H1 (cell line): ENCODE data around the gene FAM76B. TPM values are rescaled to one million over a fixed set of nuclear protein-coding genes. Genes with fewer than 3 reads are reported as not detected.

Experiments used
- CTCF ChIA-PET: fragments of 300-600 bp; sonication (Branson Sonifier 250); formaldehyde crosslinking; loops from one replicate; lab custom pipeline; 2021; ENCODE audit not compliant: partially characterized antibody; lab: Charles Lee
- POLR2A ChIA-PET: fragments of 300-600 bp; sonication (Branson Sonifier 250); formaldehyde crosslinking; loops from one replicate; lab custom pipeline; 2021; ENCODE audit warnings: inconsistent platforms; ENCODE audit not compliant: partially characterized antibody; lab: Charles Lee
- DNase-seq, 2 experiments: peaks; one replicate each; pipeline versions ENCODE4 v3.0.0 to v3.0.0-alpha.2; 2010 to 2022; ENCODE audit warnings: low spot score in 2 of 2, low read depth in 1 of 2, mixed read lengths in 1 of 2
- FAIRE-seq: peaks from 2 replicates; lab custom pipeline; 2011; peaks lifted over from hg19 to GRCh38; lab: Jason Lieb, UNC
- H2AFZ ChIP-seq: 2 replicates; pipeline ENCODE4 v1.8.1; 2012; ENCODE audit warnings: low read length, inconsistent platforms
- H2AK5ac ChIP-seq: 2 replicates; pipeline ENCODE4 v1.6.1; 2013; ENCODE audit warnings: low read depth, low read length
- H2BK120ac ChIP-seq: replicated peaks from 2 replicates; pipeline ENCODE3; 2013; ENCODE audit warnings: low read depth, low read length, inconsistent platforms
- H2BK12ac ChIP-seq: 2 replicates; pipeline ENCODE4 v1.6.1; 2013; ENCODE audit warnings: low read depth, low read length
- H2BK15ac ChIP-seq: 2 replicates; pipeline ENCODE4 v1.6.1; 2013; ENCODE audit warnings: low read length
- H2BK20ac ChIP-seq: 2 replicates; pipeline ENCODE4 v1.6.1; 2013; ENCODE audit warnings: low read length
- H2BK5ac ChIP-seq: 2 replicates; pipeline ENCODE4 v1.6.1; 2013; ENCODE audit warnings: low read depth, low read length
- H3K14ac ChIP-seq: 2 replicates; pipeline ENCODE4 v1.6.1; 2013; ENCODE audit warnings: inconsistent platforms; ENCODE audit not compliant: insufficient read length
- H3K18ac ChIP-seq: 2 replicates; pipeline ENCODE4 v1.6.1; 2013; ENCODE audit warnings: low read length; ENCODE audit errors: extremely low read depth
- H3K23ac ChIP-seq: 2 replicates; pipeline ENCODE4 v1.6.1; 2013; ENCODE audit warnings: inconsistent platforms; ENCODE audit not compliant: insufficient read length
- H3K23me2 ChIP-seq: 2 replicates; pipeline ENCODE4 v1.6.1; 2013; ENCODE audit warnings: low read depth, low read length
- H3K27ac ChIP-seq: 2 replicates; pipeline ENCODE4 v1.6.1; 2011; ENCODE audit warnings: low read depth, low read length, inconsistent platforms
- H3K27me3 ChIP-seq, 4 experiments: replicated peaks in 1 of 4; 1 replicate in 1 of 4; 2 replicates in 3 of 4; pipeline versions ENCODE4 v1.6.1 to v1.8.1; 2011 to 2013; ENCODE audit warnings: low read length in 3 of 4, mild to moderate bottlenecking in 3 of 4, inconsistent platforms in 2 of 4, mixed read lengths in 2 of 4, moderate library complexity in 1 of 4; ENCODE audit not compliant: control insufficient read depth in 3 of 4, insufficient read depth in 3 of 4; ENCODE audit errors: extremely low read depth in 1 of 4
- H3K36me3 ChIP-seq, 4 experiments: 2 replicates each; pipeline versions ENCODE4 v1.6.1 to v1.8.1; 2011 to 2013; ENCODE audit warnings: mild to moderate bottlenecking in 4 of 4, low read length in 3 of 4, moderate library complexity in 2 of 4, control low read depth in 1 of 4, inconsistent platforms in 1 of 4; ENCODE audit not compliant: insufficient read depth in 4 of 4, control insufficient read depth in 2 of 4
- H3K4ac ChIP-seq: replicated peaks from 2 replicates; pipeline ENCODE3; 2013; ENCODE audit warnings: low read length, low read depth, mixed read lengths, inconsistent platforms; ENCODE audit not compliant: insufficient read length
- H3K4me1 ChIP-seq, 4 experiments: replicated peaks in 1 of 4; 1 replicate in 1 of 4; 2 replicates in 3 of 4; pipeline versions ENCODE4 v1.6.1 to v1.8.1; 2011 to 2013; ENCODE audit warnings: low read length in 3 of 4, inconsistent platforms in 2 of 4, mixed read lengths in 1 of 4; ENCODE audit not compliant: insufficient read depth in 4 of 4, control insufficient read depth in 3 of 4
- H3K4me2 ChIP-seq, 2 experiments: 2 replicates each; pipeline versions ENCODE4 v1.6.1 to v1.8.1; 2011 to 2013; ENCODE audit warnings: low read depth in 2 of 2, low read length in 2 of 2, control low read depth in 1 of 2, inconsistent platforms in 1 of 2, mild to moderate bottlenecking in 1 of 2; ENCODE audit not compliant: insufficient read depth in 1 of 2
- H3K4me3 ChIP-seq, 4 experiments: fragments of 200-600, 300-600 bp in 1 of 4; sonication (generic), shearing (Covaris generic), sonication (Bioruptor Twin) in 1 of 4; 2 replicates each; pipeline versions ENCODE4 v1.5.1 to v1.8.1; 2011 to 2016; ENCODE audit warnings: low read length in 4 of 4, low read depth in 3 of 4, control low read depth in 2 of 4, inconsistent platforms in 2 of 4, mild to moderate bottlenecking in 2 of 4, mixed read lengths in 1 of 4, moderate library complexity in 1 of 4; ENCODE audit not compliant: insufficient read depth in 2 of 4; ENCODE audit errors: extremely low read depth in 1 of 4
- H3K56ac ChIP-seq: replicated peaks from 2 replicates; pipeline ENCODE3; 2013; ENCODE audit warnings: low read depth, mild to moderate bottlenecking, mixed read lengths, low read length, inconsistent platforms; ENCODE audit not compliant: insufficient read length
- H3K79me1 ChIP-seq: 2 replicates; pipeline ENCODE4 v1.6.1; 2013; ENCODE audit warnings: low read depth, low read length, control low read depth
- H3K79me2 ChIP-seq, 2 experiments: 2 replicates each; pipeline versions ENCODE4 v1.6.1 to v1.8.1; 2012 to 2013; ENCODE audit warnings: low read length in 2 of 2, mild to moderate bottlenecking in 2 of 2, inconsistent platforms in 1 of 2; ENCODE audit not compliant: insufficient read depth in 2 of 2, control insufficient read depth in 1 of 2
- H3K9ac ChIP-seq, 4 experiments: replicated peaks in 1 of 4; 1 replicate in 1 of 4; 2 replicates in 3 of 4; pipeline versions ENCODE4 v1.6.1 to v1.8.1; 2011 to 2013; ENCODE audit warnings: low read depth in 3 of 4, low read length in 3 of 4, control low read depth in 2 of 4, mild to moderate bottlenecking in 2 of 4, moderate library complexity in 2 of 4, inconsistent platforms in 1 of 4; ENCODE audit errors: extremely low read depth in 1 of 4
- H3K9me3 ChIP-seq, 2 experiments: 2 replicates each; pipeline versions ENCODE4 v1.6.1 to v1.8.1; 2012 to 2013; ENCODE audit warnings: mild to moderate bottlenecking in 2 of 2, moderate library complexity in 2 of 2, control low read depth in 1 of 2, inconsistent platforms in 1 of 2, low read depth in 1 of 2, low read length in 1 of 2, mixed read lengths in 1 of 2; ENCODE audit not compliant: insufficient read depth in 2 of 2
- H4K20me1 ChIP-seq, 2 experiments: replicated peaks in 1 of 2; 2 replicates each; pipeline versions ENCODE3 to v1.8.1; 2011 to 2013; ENCODE audit warnings: inconsistent platforms in 2 of 2, low read length in 2 of 2, mild to moderate bottlenecking in 1 of 2; ENCODE audit not compliant: insufficient read depth in 2 of 2, control insufficient read depth in 1 of 2
- H4K5ac ChIP-seq: 2 replicates; pipeline ENCODE4 v1.6.1; 2013; ENCODE audit warnings: low read length, low read depth, mixed read lengths, inconsistent platforms; ENCODE audit not compliant: insufficient read length
- H4K8ac ChIP-seq: 2 replicates; pipeline ENCODE4 v1.8.0; 2013; ENCODE audit warnings: mild to moderate bottlenecking, moderate library complexity, low read length, inconsistent platforms; ENCODE audit not compliant: insufficient read depth; ENCODE audit errors: extremely low read depth
- H4K91ac ChIP-seq: replicated peaks from 2 replicates; pipeline ENCODE3; 2013; ENCODE audit warnings: low read length, mixed read lengths, inconsistent platforms; ENCODE audit not compliant: insufficient read length
- CBX5 ChIP-seq: fragments of 300-800, 300-1000 bp; sonication (generic); IDR thresholded peaks from 2 replicates; pipeline ENCODE4 v1.7.1; 2016; ENCODE audit warnings: antibody characterized with exemption, low read length, low read depth
- CBX8 ChIP-seq: fragments of 300-800, 300-1000 bp; sonication (generic); IDR thresholded peaks from 2 replicates; pipeline ENCODE4 v1.7.1; 2016; ENCODE audit warnings: low read depth, low read length, borderline replicate concordance
- CEBPB ChIP-seq: IDR thresholded peaks from 2 replicates; pipeline ENCODE4 v1.6.1; 2012; ENCODE audit warnings: low read depth, low read length
- CHD1 ChIP-seq: IDR thresholded peaks from 2 replicates; pipeline ENCODE4 v1.6.1; 2012; ENCODE audit warnings: low read depth, low read length, improper control_type of control experiment
- FOSL1 ChIP-seq: IDR thresholded peaks from 2 replicates; pipeline ENCODE4 v1.6.1; 2011; ENCODE audit warnings: mild to moderate bottlenecking, low read depth, low read length, moderate library complexity; ENCODE audit not compliant: insufficient read depth
- GABPA ChIP-seq: IDR thresholded peaks from 2 replicates; pipeline ENCODE4 v1.6.1; 2011; ENCODE audit warnings: mild to moderate bottlenecking, low read length, moderate library complexity, borderline replicate concordance; ENCODE audit not compliant: insufficient read depth
- GTF2F1 ChIP-seq: IDR thresholded peaks from 2 replicates; pipeline ENCODE4 v1.6.1; 2012; ENCODE audit warnings: low read depth, low read length, improper control_type of control experiment, borderline replicate concordance
- POLR2A ChIP-seq, 2 experiments: IDR thresholded peaks; 1 replicate in 1 of 2; 2 replicates in 1 of 2; pipeline ENCODE4 v1.6.1; 2011; ENCODE audit warnings: low read depth in 2 of 2, low read length in 2 of 2, mild to moderate bottlenecking in 2 of 2; ENCODE audit errors: control extremely low read depth in 1 of 2
- SAP30 ChIP-seq: fragments of 300-600 bp; sonication (generic); IDR thresholded peaks from 2 replicates; pipeline ENCODE4 v1.7.1; 2012; ENCODE audit warnings: low read length, moderate library complexity, mild to moderate bottlenecking, inconsistent platforms; ENCODE audit not compliant: insufficient read depth, insufficient replicate concordance
- TEAD4 ChIP-seq: IDR thresholded peaks from 2 replicates; pipeline ENCODE4 v1.6.1; 2012; ENCODE audit warnings: low read depth, low read length, inconsistent platforms, mixed read lengths
- WGBS, 2 experiments: shearing (Covaris generic) in 1 of 2; methylation state at CpG; one replicate each; pipeline versions ENCODE4 v1.1.6 to v1.1.7; 2013 to 2015; ENCODE audit warnings: low lambda C conversion rate in 2 of 2, mixed read lengths in 2 of 2, inconsistent platforms in 1 of 2, low coverage in 1 of 2, missing lambda C conversion rate in 1 of 2; ENCODE audit not compliant: insufficient replicate concordance in 2 of 2, insufficient coverage in 1 of 2, insufficient read length in 1 of 2; ENCODE audit errors: extremely low coverage in 1 of 2, missing lambda C conversion rate in 1 of 2; 5-methylcytosine and 5-hydroxymethylcytosine counted together
- polyA plus RNA-seq, 7 experiments: library from polyadenylated mRNA; depleted of rRNA in 3 of 7; stranded (reverse) in 5 of 7; unstranded in 2 of 7; fragments of >200 nt in 5 of 7; fragments of 200-250 nt in 2 of 7; gene quantifications; 1 replicate in 5 of 7; 2 replicates in 1 of 7; 4 replicates in 1 of 7; pipeline versions ENCODE4 v1.2.1 to v1.2.3, GENCODE V29; 2011 to 2013; ENCODE audit warnings: missing spikeins in 2 of 7, mixed read lengths in 2 of 7
- total RNA-seq: library from RNA; stranded (reverse); fragmentation: NEBNext Ultra II Directional; extraction: Animal tissue kit (Norgen Biotek cat#: 25700); gene quantifications from 2 replicates; pipeline ENCODE4 v1.2.1, GENCODE V29; 2021

Gene FAM76B
- total and polyA plus RNA-seq, 2 of the 8 experiments (the other 6 are each of a cell fraction or from before 2014, with no cell fraction given), result 11.0 to 22.3 TPM

- ChIA-PET CTCF (interaction anchor here (1.1 to 5.0 kb wide), 2 partner anchors 10 to 23 kb away, joined by 3 to 18 read pairs; no protein-coding TSS in a partner anchor), POLR2A (no interaction called here)
- Histone ChIP-seq H2BK15ac (no peak overlapping the region), H3K9me3 (no peaks in the 10 kb centered on the region), H3K14ac (no peak overlapping the region), H3K56ac (no peak overlapping the region), H3K4me3 (no peak overlapping the region), H3K23me2 (no peaks in the 10 kb centered on the region), H2AFZ (no peak overlapping the region), H4K8ac (no peak overlapping the region), H2BK5ac (no peak overlapping the region), H3K4me1 (no peaks in the 10 kb centered on the region), H2BK120ac (no peak overlapping the region), H3K4me2 (no peak overlapping the region), H4K20me1 (no peaks in the 10 kb centered on the region), H3K23ac (no peak overlapping the region), H3K9ac (no peak overlapping the region), H4K91ac (no peak overlapping the region), H2BK12ac (no peak overlapping the region), H3K79me1 (no peaks in the 10 kb centered on the region), H4K5ac (no peak overlapping the region), H3K4ac (no peak overlapping the region), H3K36me3 (no peaks in the 10 kb centered on the region), H3K18ac (no peak overlapping the region), H2AK5ac (no peak overlapping the region), H3K79me2 (no peaks in the 10 kb centered on the region), H3K27ac (no peak overlapping the region), H3K27me3 (no peaks in the 10 kb centered on the region), H2BK20ac (no peak overlapping the region)
- DNase-seq, result no peak
- WGBS, 2 experiments, result 94% methylated on average over 2 of the region's 2 CpGs; no CpG with 5 or more reads in 1 of the 2 experiments
- TF ChIP-seq GTF2F1 (no peak), CBX5 (no peak), CEBPB (no peak), FOSL1 (no peak), SAP30 (no peak), TEAD4 (no peak), CBX8 (no peak), GABPA (no peak), CHD1 (no peak), POLR2A (IDR thresholded peaks at IDR 0.05; ENCODE audit: control extremely low read depth in 1 of 2, low read depth in 2 of 2, low read length in 2 of 2) (no peak)
- no peak for FAIRE-seq
These were observed 60.8 kb downstream of the FAM76B start for GRCh38 chr11:95728790-95729189.
